NCI-H1436 treated with DMSO at 0.1 percent for 48 hours (cell line): ENCODE measurements around the gene SEC22B.
"Not testable (repeated sequence)": the region's sequence is repeated elsewhere in the genome, so short reads cannot be mapped to it uniquely, and the experiment has no call there.

Experiments used
- DNase-seq: peaks from one replicate; lab custom pipeline; 2025; lab: John Stamatoyannopoulos, UW

Gene SEC22B

GRCh38 chr1:120144626-120145025, 31.7 kb downstream of the SEC22B start:
- not testable (repeated sequence) for DNase-seq

- not testable (repeated sequence) for DNase-seq
Observed at GRCh38 chr1:120144169-120144568, 32.2 kb downstream of the SEC22B start.

- not testable (repeated sequence) for DNase-seq
Observed at GRCh38 chr1:120143334-120143733, 33.0 kb downstream of the SEC22B start.

- not testable (repeated sequence) for DNase-seq
Observed at GRCh38 chr1:120142512-120143263, 33.6 kb downstream of the SEC22B start.

GRCh38 chr1:120141865-120142264, 34.5 kb downstream of the SEC22B start:
- not testable (repeated sequence) for DNase-seq

- DNase-seq = not testable (repeated sequence)
Observed at GRCh38 chr1:120140656-120141265, 35.6 kb downstream of the SEC22B start.

GRCh38 chr1:120136086-120136485, 40.2 kb downstream of the SEC22B start:
- DNase-seq = not testable (repeated sequence)

GRCh38 chr1:120133928-120134325, 42.4 kb downstream of the SEC22B start:
- DNase-seq = not testable (repeated sequence)

GRCh38 chr1:120133228-120133927, 42.9 kb downstream of the SEC22B start:
- DNase-seq = no peak

GRCh38 chr1:120132406-120132763, 43.9 kb downstream of the SEC22B start:
- DNase-seq = not testable (repeated sequence)

- DNase-seq = not testable (repeated sequence)
Observed at GRCh38 chr1:120131611-120132405, 44.5 kb downstream of the SEC22B start.

GRCh38 chr1:120127921-120128320, 48.4 kb downstream of the SEC22B start:
- DNase-seq = not testable (repeated sequence)

GRCh38 chr1:120126216-120126615, 50.1 kb downstream of the SEC22B start:
- not testable (repeated sequence) for DNase-seq

GRCh38 chr1:120124628-120125027, 51.7 kb downstream of the SEC22B start:
- DNase-seq = not testable (repeated sequence)

- DNase-seq = not testable (repeated sequence)
Observed at GRCh38 chr1:120123813-120124510, 52.4 kb downstream of the SEC22B start.

- DNase-seq = not testable (repeated sequence)
Observed at GRCh38 chr1:120122262-120122893, 53.9 kb downstream of the SEC22B start.

- not testable (repeated sequence) for DNase-seq
Observed at GRCh38 chr1:120121830-120122229, 54.5 kb downstream of the SEC22B start.

GRCh38 chr1:120120525-120120924, 55.8 kb downstream of the SEC22B start:
- DNase-seq = not testable (repeated sequence)

- DNase-seq = not testable (repeated sequence)
Observed at GRCh38 chr1:120117371-120118177, 58.7 kb downstream of the SEC22B start.

- not testable (repeated sequence) for DNase-seq
Observed at GRCh38 chr1:120116094-120116493, 60.2 kb downstream of the SEC22B start.
